IgD-negative memory B cell (primary cell): ENCODE results near the gene LAMA5. TPM values are rescaled to one million over a fixed set of nuclear protein-coding genes. Genes with fewer than 3 reads are reported as not detected.

Experiments
- H3K27ac Mint-ChIP-seq, 3 donors: one replicate each; pipeline ENCODE4 v1.8.0; 2020 to 2022; ENCODE audit warnings: mild to moderate bottlenecking in 3 of 3, mixed read lengths in 3 of 3, moderate library complexity in 1 of 3
- H3K27me3 Mint-ChIP-seq: one replicate; pipeline ENCODE4 v1.8.0; 2021; ENCODE audit warnings: mixed read lengths
- H3K36me3 Mint-ChIP-seq: one replicate; pipeline ENCODE4 v1.8.0; 2020; ENCODE audit warnings: mild to moderate bottlenecking, mixed read lengths
- H3K4me1 Mint-ChIP-seq, 3 donors: one replicate each; pipeline ENCODE4 v1.8.0; 2020 to 2022; ENCODE audit warnings: mixed read lengths in 3 of 3, mild to moderate bottlenecking in 1 of 3
- H3K4me3 Mint-ChIP-seq, 4 donors: one replicate each; pipeline ENCODE4 v1.8.0; 2020 to 2022; ENCODE audit warnings: mild to moderate bottlenecking in 4 of 4, mixed read lengths in 4 of 4, moderate library complexity in 3 of 4
- H3K9me3 Mint-ChIP-seq, 3 donors: one replicate each; pipeline ENCODE4 v1.8.0; 2020 to 2021; ENCODE audit warnings: mixed read lengths in 3 of 3, mild to moderate bottlenecking in 1 of 3
- polyA plus RNA-seq: library from polyadenylated mRNA; unstranded; fragments of 300-500 nt; fragmentation: Illumina TruSeq; gene quantifications from one replicate; pipeline ENCODE4 v1.2.3, GENCODE V29; 2021

The LAMA5 gene
- polyA plus RNA-seq, 1 donor from 2014 or later, result 10.1 TPM

DNA sequence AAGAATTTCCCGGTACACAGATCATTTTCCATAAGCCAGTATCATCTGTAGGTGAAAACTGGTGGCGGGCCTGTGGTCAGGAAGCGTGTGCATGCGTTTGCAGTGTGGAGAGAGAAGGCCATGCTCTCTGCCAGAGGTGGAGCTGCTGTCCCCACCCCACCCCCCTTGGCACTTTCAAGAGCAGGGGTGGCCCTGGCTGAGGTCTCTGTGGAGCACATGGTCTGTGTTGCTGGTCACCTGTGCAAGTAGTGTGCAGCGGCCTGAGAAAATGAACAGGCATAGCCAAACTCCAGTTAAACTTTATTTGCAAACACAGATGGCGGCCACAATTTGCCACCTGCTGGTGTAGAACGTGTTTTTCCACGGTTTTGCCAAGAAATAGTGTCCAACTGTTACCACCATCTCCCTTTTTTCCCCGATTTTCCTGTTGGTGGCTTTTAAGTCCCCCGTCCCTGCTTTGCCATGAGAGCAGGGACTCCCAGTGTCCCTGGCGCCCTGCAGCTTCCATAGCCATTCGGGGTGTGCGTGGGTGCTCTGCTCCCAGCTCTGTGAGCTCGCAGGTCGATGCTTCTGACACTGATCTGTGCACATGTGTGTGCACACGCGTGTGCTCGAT is 61.9 kb downstream of the LAMA5 start:
- H3K4me3 Mint-ChIP-seq, result peak overlapping the region; percentile 21 to 97 (median 84)
- H3K27ac Mint-ChIP-seq, result peak overlapping the region in 1 of 3 donors; percentile 29
- no peaks in the 10 kb centered on the region for H3K36me3 Mint-ChIP-seq
- H3K9me3 Mint-ChIP-seq, result no peaks in the 10 kb centered on the region
- H3K27me3 Mint-ChIP-seq, result no peaks in the 10 kb centered on the region
- peaks cover 6 to 16% (median 15%) of the 10 kb centered on the region in 3 donors for H3K4me1 Mint-ChIP-seq

- H3K9me3 Mint-ChIP-seq, result no peaks in the 10 kb centered on the region
- no peaks in the 10 kb centered on the region for H3K27me3 Mint-ChIP-seq
- peak overlapping the region; percentile 87 to 97 (median 94) for H3K4me3 Mint-ChIP-seq
- H3K4me1 Mint-ChIP-seq, result peaks cover 6 to 19% (median 15%) of the 10 kb centered on the region in 3 donors
- H3K36me3 Mint-ChIP-seq, result no peaks in the 10 kb centered on the region
- H3K27ac Mint-ChIP-seq, result peak overlapping the region in 2 of 3 donors; percentile 63 to 83
These were observed 62.6 kb downstream of the LAMA5 start for GRCh38 chr20:62304331-62305148.

- peak overlapping the region; percentile 71 to 86 (median 83) for H3K27ac Mint-ChIP-seq
- H3K4me1 Mint-ChIP-seq, result peaks cover 6 to 20% (median 15%) of the 10 kb centered on the region in 3 donors
- no peaks in the 10 kb centered on the region for H3K27me3 Mint-ChIP-seq
- no peaks in the 10 kb centered on the region for H3K9me3 Mint-ChIP-seq
- H3K36me3 Mint-ChIP-seq, result no peaks in the 10 kb centered on the region
- H3K4me3 Mint-ChIP-seq, result peak overlapping the region; percentile 87 to 97 (median 94)
These were observed 63.5 kb downstream of the LAMA5 start for GRCh38 chr20:62303340-62304226.

DNA sequence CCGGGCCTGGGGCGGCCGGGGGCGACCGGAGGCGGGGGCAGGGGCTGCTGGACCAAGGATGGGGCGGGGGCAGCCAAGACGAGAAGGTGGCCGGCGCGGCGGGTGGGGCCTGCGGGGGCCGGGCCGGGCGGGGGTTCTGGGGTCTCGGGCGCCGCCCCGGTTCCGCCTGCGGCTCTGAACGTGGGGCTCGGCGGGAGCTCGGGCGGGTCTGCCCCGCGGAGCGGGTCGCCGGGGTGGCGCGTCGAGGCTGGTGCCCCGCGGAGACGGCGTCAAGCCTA is 64.1 kb downstream of the LAMA5 start:
- peak overlapping the region; percentile 88 to 98 (median 98) for H3K4me3 Mint-ChIP-seq
- no peaks in the 10 kb centered on the region for H3K36me3 Mint-ChIP-seq
- H3K27me3 Mint-ChIP-seq, result no peaks in the 10 kb centered on the region
- no peaks in the 10 kb centered on the region for H3K9me3 Mint-ChIP-seq
- peak overlapping the region in 2 of 3 donors; percentile 83 to 97 for H3K27ac Mint-ChIP-seq
- H3K4me1 Mint-ChIP-seq, result peaks cover 6 to 20% (median 15%) of the 10 kb centered on the region in 3 donors

GRCh38 chr20:62302341-62303061 is 64.6 kb downstream of the LAMA5 start, which contains the start of gene ADRM1:
Gene ADRM1 (plus strand): TSS chr20:62302997. CDS start chr20:62303569, 572 bp downstream.
- H3K4me1 Mint-ChIP-seq, result peaks cover 6 to 20% (median 15%) of the 10 kb centered on the region in 3 donors
- H3K4me3 Mint-ChIP-seq, result peak within 1 kb of the TSS; percentile 88 to 98 (median 98)
- H3K27ac Mint-ChIP-seq, result peak within 1 kb of the TSS; percentile 93 to 97 (median 95)
- H3K36me3 Mint-ChIP-seq, result no peaks in the 10 kb centered on the region
- no peaks in the 10 kb centered on the region for H3K9me3 Mint-ChIP-seq
- no peaks in the 10 kb centered on the region for H3K27me3 Mint-ChIP-seq

- H3K4me3 Mint-ChIP-seq, result peak overlapping the region; percentile 88 to 98 (median 98)
These were observed 65.3 kb downstream of the LAMA5 start for GRCh38 chr20:62301773-62302340.

GRCh38 chr20:62301111-62301668 is 65.9 kb downstream of the LAMA5 start:
- no peaks in the 10 kb centered on the region for H3K36me3 Mint-ChIP-seq
- no peaks in the 10 kb centered on the region for H3K9me3 Mint-ChIP-seq
- H3K4me3 Mint-ChIP-seq, result peak overlapping the region in 3 of 4 donors; percentile 39 to 73 (median 69)
- peak overlapping the region in 1 of 3 donors; percentile 97 for H3K27ac Mint-ChIP-seq
- peaks cover 6 to 22% (median 15%) of the 10 kb centered on the region in 3 donors for H3K4me1 Mint-ChIP-seq
- no peaks in the 10 kb centered on the region for H3K27me3 Mint-ChIP-seq

More at GRCh38 chr20:62301773-62302340, 65.3 kb downstream of the LAMA5 start:
- no peaks in the 10 kb centered on the region for H3K36me3 Mint-ChIP-seq
- H3K9me3 Mint-ChIP-seq, result no peaks in the 10 kb centered on the region
- H3K27me3 Mint-ChIP-seq, result no peaks in the 10 kb centered on the region
- peak overlapping the region; percentile 93 to 97 (median 95) for H3K27ac Mint-ChIP-seq
- peaks cover 6 to 20% (median 15%) of the 10 kb centered on the region in 3 donors for H3K4me1 Mint-ChIP-seq

DNA sequence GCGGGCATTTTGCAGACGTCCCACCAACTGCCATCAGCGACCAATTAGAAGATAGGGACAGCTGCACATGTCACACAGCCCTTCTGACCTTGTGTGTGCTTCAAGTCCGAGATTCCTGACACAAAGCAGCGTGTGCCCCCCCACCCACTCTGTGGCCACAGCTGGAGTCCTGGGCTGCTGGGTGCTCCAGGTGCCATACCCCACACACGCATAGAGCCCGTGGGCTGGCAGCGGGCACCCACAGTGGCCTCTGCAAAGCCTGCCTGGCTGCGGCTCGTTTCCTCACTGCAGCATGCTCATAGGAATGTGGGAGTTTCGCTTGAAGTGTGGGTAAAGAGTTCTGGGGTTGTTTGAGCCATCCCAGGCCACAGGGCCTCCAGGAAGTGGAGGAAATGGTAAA is 66.8 kb downstream of the LAMA5 start:
- Mint-ChIP-seq H3K9me3 (no peaks in the 10 kb centered on the region), H3K4me1 (peaks cover 6 to 19% (median 17%) of the 10 kb centered on the region in 3 donors), H3K27ac (no peak overlapping the region), H3K4me3 (no peak overlapping the region), H3K36me3 (no peaks in the 10 kb centered on the region), H3K27me3 (no peaks in the 10 kb centered on the region)

DNA sequence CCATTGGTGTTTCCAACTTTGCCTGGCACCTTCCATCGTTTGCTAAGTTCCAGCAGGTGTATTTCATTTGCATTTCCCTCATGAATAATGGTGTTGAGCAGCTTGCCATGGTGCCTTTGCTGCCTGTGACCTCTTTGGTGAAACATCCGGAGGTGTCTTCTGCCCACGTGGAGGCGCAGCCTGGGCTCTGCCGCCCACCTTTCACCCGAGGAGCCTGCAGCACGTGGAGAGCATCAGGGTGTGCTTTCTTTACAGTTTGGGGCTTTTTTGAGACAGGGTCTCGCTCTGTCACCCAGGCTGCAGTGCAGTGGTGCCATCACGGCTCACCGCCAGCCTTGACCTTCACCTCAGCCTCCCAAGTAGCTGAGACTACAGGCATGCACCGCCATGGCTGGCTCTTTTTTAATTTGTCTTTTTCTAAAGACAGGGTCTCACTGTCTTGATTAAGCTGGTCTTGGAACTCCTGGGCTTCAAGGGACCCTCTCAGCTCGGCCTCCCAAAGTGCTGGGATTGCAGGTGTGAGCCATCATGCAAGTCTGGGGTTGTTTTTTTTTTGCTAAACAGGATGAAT is 67.4 kb downstream of the LAMA5 start:
- peaks cover 6 to 19% (median 17%) of the 10 kb centered on the region in 3 donors for H3K4me1 Mint-ChIP-seq
- peak overlapping the region in 1 of 3 donors; percentile 53 for H3K27ac Mint-ChIP-seq
- no peak overlapping the region for H3K4me3 Mint-ChIP-seq

DNA sequence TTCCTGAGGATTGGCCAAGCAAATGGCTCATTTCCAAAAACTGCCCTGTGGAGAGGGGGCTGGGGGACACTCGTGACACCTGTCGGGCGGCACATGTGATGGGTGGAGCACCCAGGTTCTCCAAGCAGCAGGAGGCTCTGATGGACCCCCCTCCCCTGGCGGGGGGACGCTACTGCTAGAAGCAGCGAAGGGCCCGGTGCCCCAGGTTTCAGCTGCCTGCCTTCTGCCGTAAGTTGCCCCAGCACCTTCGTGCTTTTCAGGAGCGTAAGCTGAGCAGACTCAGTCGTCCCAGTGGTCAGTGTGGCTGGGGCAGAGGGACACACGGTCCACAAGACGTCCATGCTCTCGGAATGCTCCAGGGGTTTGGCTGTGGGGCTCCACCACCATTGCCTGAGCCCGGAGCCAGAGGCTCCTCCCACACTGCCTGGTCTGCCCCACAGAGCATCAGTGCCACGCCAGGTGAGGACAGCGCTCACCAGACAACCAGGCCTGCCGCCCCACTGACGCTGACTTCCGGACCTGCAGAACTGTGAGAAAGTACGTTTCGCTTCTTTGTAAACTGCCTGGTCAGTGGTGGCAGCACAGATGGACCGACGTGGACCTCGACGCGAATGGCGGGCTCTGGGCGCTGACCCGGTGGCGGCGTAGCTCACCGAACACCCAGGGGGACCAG is 68.4 kb downstream of the LAMA5 start:
- Mint-ChIP-seq H3K4me1 (peaks cover 11 to 20% (median 18%) of the 10 kb centered on the region in 3 donors), H3K4me3 (no peak overlapping the region), H3K9me3 (no peaks in the 10 kb centered on the region), H3K27me3 (no peaks in the 10 kb centered on the region), H3K27ac (no peak overlapping the region), H3K36me3 (peaks cover 3% of the 10 kb centered on the region)

More for the DNA sequence above, 67.4 kb downstream of the LAMA5 start:
- H3K36me3 Mint-ChIP-seq, result no peaks in the 10 kb centered on the region
- no peaks in the 10 kb centered on the region for H3K9me3 Mint-ChIP-seq
- no peaks in the 10 kb centered on the region for H3K27me3 Mint-ChIP-seq

DNA sequence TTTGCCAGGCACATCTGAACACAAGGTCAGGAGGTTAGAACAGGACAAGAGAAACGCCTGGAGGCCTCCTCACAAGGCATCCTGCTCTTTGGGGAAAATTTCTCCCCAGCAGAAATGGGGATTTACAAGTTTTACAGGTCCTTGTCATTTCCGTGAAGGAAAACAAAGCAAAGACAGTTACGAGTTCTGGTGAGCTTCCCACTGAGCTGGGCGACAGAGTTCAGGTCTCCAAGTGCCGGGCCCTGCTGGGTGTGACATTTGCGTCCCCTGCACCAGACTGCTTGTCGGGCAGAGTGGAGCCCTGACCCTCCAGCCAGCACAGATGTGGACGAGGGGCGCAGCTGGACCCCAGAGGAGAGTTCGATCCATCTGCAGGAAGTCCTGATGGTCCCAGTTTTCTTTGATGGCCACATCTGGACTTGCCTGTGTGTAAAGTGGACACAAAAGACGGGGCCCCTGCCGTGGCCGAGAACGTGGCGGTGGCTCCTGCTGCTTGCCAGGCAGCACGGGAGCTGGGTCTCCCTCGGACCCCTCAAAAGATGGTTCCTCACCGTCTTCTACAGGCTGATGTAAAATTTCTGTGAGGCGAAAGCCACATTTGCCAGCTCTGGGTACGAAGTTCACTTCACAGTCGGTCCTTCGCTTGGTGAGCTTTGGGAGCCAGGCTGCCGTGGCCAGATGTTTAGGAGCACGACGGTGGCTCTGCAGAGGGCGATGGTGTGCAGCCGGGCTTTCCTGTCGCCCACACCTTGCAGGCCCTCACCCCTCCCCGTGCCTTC is 69.5 kb downstream of the LAMA5 start:
- Mint-ChIP-seq H3K9me3 (no peaks in the 10 kb centered on the region), H3K27me3 (no peaks in the 10 kb centered on the region), H3K4me3 (no peak overlapping the region), H3K36me3 (peaks cover 3% of the 10 kb centered on the region), H3K4me1 (peaks cover 11 to 25% (median 16%) of the 10 kb centered on the region in 3 donors), H3K27ac (no peak overlapping the region)

GRCh38 chr20:62296724-62297448 is 70.2 kb downstream of the LAMA5 start:
- H3K9me3 Mint-ChIP-seq, result no peaks in the 10 kb centered on the region
- no peaks in the 10 kb centered on the region for H3K27me3 Mint-ChIP-seq
- no peak overlapping the region for H3K27ac Mint-ChIP-seq
- peaks cover 14 to 28% (median 18%) of the 10 kb centered on the region in 3 donors for H3K4me1 Mint-ChIP-seq
- no peak overlapping the region for H3K4me3 Mint-ChIP-seq
- H3K36me3 Mint-ChIP-seq, result peaks cover 3% of the 10 kb centered on the region
